ENCODE results near the gene FAM9C. TPM values are rescaled to one million over a fixed set of nuclear protein-coding genes. Genes with fewer than 3 reads are reported as not detected.

The FAM9C gene
- not detected for total RNA-seq

DNA sequence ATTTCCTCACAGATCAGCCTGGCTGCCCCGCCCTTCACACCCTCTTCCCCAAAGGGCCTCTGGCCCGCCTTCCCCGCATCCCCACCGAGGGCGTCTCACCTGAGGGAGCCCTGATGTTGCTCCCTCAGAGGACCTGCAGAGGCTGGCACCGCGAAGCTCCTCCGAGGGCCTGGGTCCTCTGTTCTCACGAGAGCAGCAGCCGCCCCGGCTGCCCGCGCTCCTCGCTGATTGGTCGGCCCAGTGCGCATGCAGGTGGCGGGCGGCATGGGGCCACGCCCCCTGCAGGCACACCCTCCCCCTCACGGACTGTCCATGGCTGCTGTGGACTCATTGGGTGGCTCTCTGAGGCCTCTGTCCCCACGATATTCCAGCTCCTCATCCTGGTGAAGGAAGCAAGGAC, at the start of gene FAM9C:
Gene FAM9C (minus strand): TSS at position 180 of the 400 bp plus-strand sequence. CDS start 831 bp downstream, outside the sequence.
- ATAC-seq (ENCODE audit: low FRiP score) (peak; percentile 44), DNase-seq (ENCODE audit: low spot score) (no peak)
- TF ChIP-seq, protein P1, sequence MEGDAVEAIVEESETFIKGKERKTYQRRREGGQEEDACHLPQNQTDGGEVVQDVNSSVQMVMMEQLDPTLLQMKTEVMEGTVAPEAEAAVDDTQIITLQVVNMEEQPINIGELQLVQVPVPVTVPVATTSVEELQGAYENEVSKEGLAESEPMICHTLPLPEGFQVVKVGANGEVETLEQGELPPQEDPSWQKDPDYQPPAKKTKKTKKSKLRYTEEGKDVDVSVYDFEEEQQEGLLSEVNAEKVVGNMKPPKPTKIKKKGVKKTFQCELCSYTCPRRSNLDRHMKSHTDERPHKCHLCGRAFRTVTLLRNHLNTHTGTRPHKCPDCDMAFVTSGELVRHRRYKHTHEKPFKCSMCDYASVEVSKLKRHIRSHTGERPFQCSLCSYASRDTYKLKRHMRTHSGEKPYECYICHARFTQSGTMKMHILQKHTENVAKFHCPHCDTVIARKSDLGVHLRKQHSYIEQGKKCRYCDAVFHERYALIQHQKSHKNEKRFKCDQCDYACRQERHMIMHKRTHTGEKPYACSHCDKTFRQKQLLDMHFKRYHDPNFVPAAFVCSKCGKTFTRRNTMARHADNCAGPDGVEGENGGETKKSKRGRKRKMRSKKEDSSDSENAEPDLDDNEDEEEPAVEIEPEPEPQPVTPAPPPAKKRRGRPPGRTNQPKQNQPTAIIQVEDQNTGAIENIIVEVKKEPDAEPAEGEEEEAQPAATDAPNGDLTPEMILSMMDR (IDR thresholded peaks at IDR 0.05): no peak

DNA sequence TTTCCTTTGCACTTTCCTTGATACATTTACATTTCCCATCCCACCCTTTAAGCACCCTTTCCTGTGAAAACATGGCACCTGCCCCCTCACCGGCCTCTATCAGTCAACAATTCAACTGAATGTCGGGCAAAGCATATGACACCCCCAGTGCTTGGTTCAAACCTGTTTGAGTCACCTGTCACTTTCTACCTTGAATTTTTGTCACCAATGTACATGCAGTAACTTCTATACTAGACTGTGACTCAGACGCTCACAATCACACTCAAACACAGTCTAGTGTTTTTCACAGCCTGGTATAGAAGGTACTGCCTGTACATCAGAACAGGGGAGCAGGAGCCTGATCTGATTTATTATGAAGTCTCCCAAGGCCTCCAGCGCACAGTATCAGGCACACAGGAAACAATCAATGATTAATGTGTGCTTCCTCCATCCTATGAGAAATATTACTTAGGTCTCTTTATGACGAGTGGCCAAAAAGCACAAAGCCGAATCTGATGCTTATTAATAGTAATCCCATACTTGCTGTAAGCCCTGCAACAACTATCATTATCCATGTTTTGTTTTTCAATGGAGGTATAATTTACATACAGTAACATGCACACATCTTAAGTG, 49.2 kb upstream of the FAM9C start:
- TF ChIP-seq, protein P1 (IDR thresholded peaks at IDR 0.05): no peak
- DNase-seq (ENCODE audit: low spot score) (no peak), ATAC-seq (ENCODE audit: low FRiP score) (no peak)

DNA sequence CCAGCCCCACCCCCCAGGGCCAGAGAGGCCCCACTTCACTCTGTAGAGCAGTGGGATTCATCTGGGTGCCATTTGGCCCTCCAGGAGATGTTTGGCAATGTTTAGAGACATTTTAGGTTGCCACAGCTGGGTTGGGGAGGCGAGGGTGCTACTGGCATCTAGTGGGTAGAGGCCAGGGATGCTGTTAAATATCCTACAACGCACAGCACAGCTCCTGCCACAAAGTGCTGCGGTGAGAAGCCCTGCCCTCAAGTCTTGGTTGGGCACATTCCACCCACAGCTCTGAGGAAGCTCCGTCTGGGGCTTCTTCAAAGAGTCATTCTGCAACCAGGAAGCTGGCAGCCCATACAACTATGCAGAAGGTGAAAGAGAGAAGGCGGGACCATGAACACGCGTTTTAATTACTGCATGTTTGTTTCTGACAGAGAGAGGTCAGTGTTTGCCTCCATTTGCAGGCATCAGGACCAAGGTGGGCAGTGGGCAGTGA, 48.1 kb upstream of the FAM9C start:
- TF ChIP-seq, protein P1 (IDR thresholded peaks at IDR 0.05): no peak
- no peak for DNase-seq (ENCODE audit: low spot score)
- no peak for ATAC-seq (ENCODE audit: low FRiP score)

DNA sequence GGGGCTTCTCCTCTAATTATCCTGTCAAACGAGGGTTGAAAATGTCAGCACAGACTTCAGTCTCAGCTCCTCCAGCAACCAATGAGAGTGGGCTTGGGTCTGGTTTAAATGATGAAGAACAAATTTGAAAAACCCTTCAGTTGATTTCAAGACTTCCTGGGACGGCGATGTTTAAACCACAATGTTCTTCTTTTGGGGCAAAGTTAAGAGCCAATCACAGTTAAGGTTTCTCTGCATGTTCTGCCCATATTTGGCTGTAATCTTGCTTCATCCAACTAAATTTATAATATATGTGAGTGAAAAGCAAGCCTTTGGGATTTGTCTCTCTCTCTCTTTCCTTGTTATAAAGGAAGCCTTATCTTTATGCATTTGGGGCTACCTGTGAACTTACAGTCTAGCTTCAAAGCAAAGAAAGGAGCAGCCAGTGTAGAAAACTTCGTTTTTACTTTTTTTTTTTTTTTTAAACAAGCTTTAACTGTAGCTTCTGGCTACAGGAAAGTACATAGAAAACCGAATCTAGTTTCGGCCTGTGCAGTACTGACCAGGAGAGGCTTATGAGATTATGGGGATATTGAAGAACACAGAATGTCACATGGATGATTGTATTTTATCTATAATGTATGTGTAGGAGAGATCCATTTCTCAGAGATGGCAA, 46.8 kb upstream of the FAM9C start:
- TF ChIP-seq, protein P1 (IDR thresholded peaks at IDR 0.05): no peak
- ATAC-seq (ENCODE audit: low FRiP score) (no peak), DNase-seq (ENCODE audit: low spot score) (no peak)

DNA sequence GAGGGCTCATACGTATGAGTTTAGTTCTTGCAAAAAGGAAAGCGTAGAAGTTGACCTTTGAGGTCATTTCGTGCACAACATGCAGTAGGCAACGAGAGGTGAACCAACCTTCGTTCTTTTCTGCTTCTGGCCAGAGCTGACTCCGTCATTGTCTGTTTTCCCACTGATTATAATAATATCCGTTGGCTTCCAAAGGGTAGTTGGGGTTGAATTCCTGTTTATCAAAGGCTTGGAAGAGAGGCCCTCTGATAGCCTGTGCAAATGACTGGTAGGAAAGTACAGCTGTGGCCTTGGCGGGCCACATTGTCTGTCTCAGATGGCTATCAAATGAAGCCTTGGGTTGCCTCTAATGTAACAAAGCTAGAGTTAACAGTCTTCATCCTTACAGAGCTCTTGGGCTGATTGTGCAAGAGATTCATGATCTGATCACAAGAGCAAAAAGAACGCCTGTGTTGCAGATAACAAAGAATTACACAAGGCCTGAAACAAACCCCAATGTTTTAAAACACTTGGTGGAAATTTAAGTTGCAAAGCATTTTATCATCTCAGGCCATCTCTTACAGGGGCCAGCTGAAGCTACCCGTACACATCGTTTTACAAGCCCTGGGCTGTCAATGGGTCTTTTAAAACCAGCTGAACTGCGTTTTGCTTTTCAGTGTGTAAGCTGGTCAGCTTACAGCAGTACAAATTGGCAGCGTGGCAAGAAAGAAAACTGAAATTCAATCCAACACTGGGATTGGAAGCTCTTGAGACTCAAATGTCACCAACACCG, 46.1 kb upstream of the FAM9C start:
- peak; percentile 44 for ATAC-seq (ENCODE audit: low FRiP score)
- TF ChIP-seq, protein P1 (IDR thresholded peaks at IDR 0.05): no peak
- DNase-seq (ENCODE audit: low spot score): no peak

DNA sequence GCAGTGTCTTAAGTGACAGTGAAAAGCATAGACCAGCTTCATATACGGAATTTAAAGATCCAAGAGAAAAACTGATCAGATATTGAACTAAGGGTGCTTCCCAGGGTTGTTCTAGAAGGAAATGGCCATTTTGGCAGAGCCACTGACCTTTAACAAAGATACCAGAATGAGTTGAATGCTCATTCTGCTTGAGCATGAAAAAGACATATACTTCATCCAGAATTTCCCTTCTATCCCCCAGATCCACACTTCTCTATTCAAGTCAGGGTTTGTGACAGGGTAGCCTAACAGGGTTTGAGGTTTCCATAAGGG, 45.6 kb upstream of the FAM9C start:
- ATAC-seq (ENCODE audit: low FRiP score) (no peak), DNase-seq (ENCODE audit: low spot score) (no peak)
- TF ChIP-seq, protein P1 (IDR thresholded peaks at IDR 0.05): no peak
